Spleen (tissue), 11 donors: Measurements from ENCODE around the gene AHRR. TPM values are rescaled to one million over a fixed set of nuclear protein-coding genes. Genes with fewer than 3 reads are reported as not detected.

Experiments used
- DNase-seq: peaks from one replicate; pipeline ENCODE4 v3.0.0-alpha.2; 2020
- H3K27ac ChIP-seq, 8 donors: fragments of 200-600 bp; sonication (generic) in 7 of 8; 1 replicate in 4 of 8; 2 replicates in 4 of 8; pipeline versions ENCODE4 v1.5.0 to v1.8.0; 2016 to 2021; ENCODE audit warnings: inconsistent platforms in 4 of 8, mild to moderate bottlenecking in 4 of 8, moderate library complexity in 1 of 8
- H3K27me3 ChIP-seq, 7 donors: fragments of 200-600 bp; sonication (generic) in 6 of 7; replicated peaks in 1 of 7; 1 replicate in 4 of 7; 2 replicates in 3 of 7; pipeline versions ENCODE4 v1.5.0 to v1.8.0; 2016 to 2021; ENCODE audit warnings: inconsistent platforms in 3 of 7, mild to moderate bottlenecking in 1 of 7
- H3K36me3 ChIP-seq, 6 donors: fragments of 200-600 bp; sonication (generic) in 5 of 6; 1 replicate in 4 of 6; 2 replicates in 2 of 6; pipeline versions ENCODE4 v1.5.0 to v1.8.0; 2016 to 2021; ENCODE audit warnings: inconsistent platforms in 2 of 6
- H3K4me1 ChIP-seq, 6 donors: fragments of 200-600 bp; sonication (generic) in 5 of 6; 1 replicate in 3 of 6; 2 replicates in 3 of 6; pipeline versions ENCODE4 v1.5.0 to v1.8.0; 2016 to 2021; ENCODE audit warnings: inconsistent platforms in 3 of 6
- H3K4me3 ChIP-seq, 8 donors: fragments of 200-600 bp; sonication (generic) in 7 of 8; 1 replicate in 4 of 8; 2 replicates in 4 of 8; pipeline versions ENCODE4 v1.5.0 to v1.8.0; 2016 to 2021; ENCODE audit warnings: inconsistent platforms in 4 of 8, mild to moderate bottlenecking in 4 of 8, moderate library complexity in 2 of 8
- H3K9me3 ChIP-seq, 8 donors: fragments of 200-600 bp; sonication (generic) in 7 of 8; 1 replicate in 4 of 8; 2 replicates in 4 of 8; pipeline versions ENCODE4 v1.5.0 to v1.8.0; 2016 to 2021; ENCODE audit warnings: inconsistent platforms in 4 of 8
- CTCF ChIP-seq, 11 experiments: fragments of 200-600 bp in 7 of 11; fragments of 450-650 bp in 4 of 11; sonication (generic) in 4 of 11; IDR thresholded peaks in 8 of 11; conservative IDR thresholded peaks in 3 of 11; 1 replicate in 7 of 11; 2 replicates in 4 of 11; pipeline versions ENCODE4 v1.4.0 to v1.8.0; 2016 to 2021; ENCODE audit warnings: antibody characterized with exemption in 11 of 11, inconsistent platforms in 4 of 11, mild to moderate bottlenecking in 1 of 11
- POLR2A ChIP-seq, 3 donors: fragments of 450-650 bp; IDR thresholded peaks; one replicate each; pipeline ENCODE4 v1.5.1; 2017; ENCODE audit warnings: antibody characterized with exemption in 3 of 3, mild to moderate bottlenecking in 1 of 3
- POLR2AphosphoS5 ChIP-seq, 3 donors: sonication (generic); formaldehyde crosslinking; IDR thresholded peaks; one replicate each; pipeline ENCODE4 v1.5.1; 2017; ENCODE audit warnings: antibody characterized with exemption in 3 of 3
- WGBS, 5 donors: extraction: QIAGEN DNeasy Blood & Tissue Kit in 3 of 5; methylation state at CpG; one replicate each; pipeline versions ENCODE4 v1.1.5 to v1.1.7; 2013 to 2018; 5-methylcytosine and 5-hydroxymethylcytosine counted together
- intact Hi-C: fragments of 100-400 bp; cut with DNase I; formaldehyde crosslinking; loops from one replicate; pipeline ENCODE4 v1.15.0; 2023; ENCODE audit warnings: low total_unique reads
- polyA plus RNA-seq, 3 donors: library from polyadenylated mRNA; stranded (reverse); fragments of 200-250 nt; gene quantifications; one replicate each; pipeline ENCODE4 v1.2.1, GENCODE V29; 2013
- total RNA-seq, 7 donors: library from RNA; depleted of rRNA in 3 of 7; stranded (reverse); fragments of >200 nt in 3 of 7; fragmentation: NEBNext Ultra II Directional in 4 of 7; extraction: Animal tissue kit (Norgen Biotek cat#: 25700) in 4 of 7; gene quantifications; one replicate each; pipeline versions ENCODE4 v1.1.0 to v1.2.1, GENCODE V29; 2016 to 2021
- donor health status: healthy with polysubstance abuse.
- donor health status: DM: no; HTN: no; CAD: no; lungs with moderate emphysema.
- donor health status: DM: no; HTN: no; CAD: no.
- donor health status: Bipolar disorder and iron deficiency.
- donor health status: healthy.
- donor health status: DM: no; HTN: no; CAD: no.
- donor health status: DM: yes; HTN: yes; CAD: no.

AHRR gene
- total and polyA plus RNA-seq, 10 donors = 0.96 to 28.5 (median 13.2) TPM

- Histone ChIP-seq H3K27me3 (peaks cover 0 to 16% (median 0%) of the 10 kb centered on the region in 7 donors), H3K9me3 (no peaks in the 10 kb centered on the region), H3K4me1 (no peaks in the 10 kb centered on the region), H3K4me3 (no peak overlapping the region), H3K27ac (no peak overlapping the region), H3K36me3 (peaks cover 0 to 33% (median 0%) of the 10 kb centered on the region in 6 donors)
- DNase-seq = peak; percentile 67
- 66 to 83% (median 74%) methylated on average over 12 to 18 of the region's 18 CpGs for WGBS, 5 donors
- intact Hi-C loops = no loop called here
- TF ChIP-seq POLR2AphosphoS5 (IDR thresholded peaks at IDR 0.05) (no peak), POLR2A (IDR thresholded peaks at IDR 0.05) (no peak), CTCF (IDR thresholded peaks at IDR 0.05 in 8 of 11, conservative IDR thresholded peaks at IDR 0.05 in 3 of 11) (no peak)
These were observed 110.8 kb downstream of the AHRR start for GRCh38 chr5:432201-432927.

- intact Hi-C loops = no loop called here
- Histone ChIP-seq H3K4me1 (no peaks in the 10 kb centered on the region), H3K4me3 (no peak overlapping the region), H3K9me3 (no peaks in the 10 kb centered on the region), H3K36me3 (peaks cover 0 to 25% (median 0%) of the 10 kb centered on the region in 6 donors), H3K27ac (no peak overlapping the region), H3K27me3 (peaks cover 0 to 19% (median 0%) of the 10 kb centered on the region in 7 donors)
- DNase-seq = no peak
- no peak for TF ChIP-seq POLR2A (IDR thresholded peaks at IDR 0.05)
- no peak for TF ChIP-seq POLR2AphosphoS5 (IDR thresholded peaks at IDR 0.05)
- no peak for TF ChIP-seq CTCF (IDR thresholded peaks at IDR 0.05 in 8 of 11, conservative IDR thresholded peaks at IDR 0.05 in 3 of 11)
- WGBS, 5 donors = 83 to 88% (median 86%) methylated on average over 23 of the region's 23 CpGs
These were observed 111.6 kb downstream of the AHRR start for GRCh38 chr5:432928-433791.

DNA sequence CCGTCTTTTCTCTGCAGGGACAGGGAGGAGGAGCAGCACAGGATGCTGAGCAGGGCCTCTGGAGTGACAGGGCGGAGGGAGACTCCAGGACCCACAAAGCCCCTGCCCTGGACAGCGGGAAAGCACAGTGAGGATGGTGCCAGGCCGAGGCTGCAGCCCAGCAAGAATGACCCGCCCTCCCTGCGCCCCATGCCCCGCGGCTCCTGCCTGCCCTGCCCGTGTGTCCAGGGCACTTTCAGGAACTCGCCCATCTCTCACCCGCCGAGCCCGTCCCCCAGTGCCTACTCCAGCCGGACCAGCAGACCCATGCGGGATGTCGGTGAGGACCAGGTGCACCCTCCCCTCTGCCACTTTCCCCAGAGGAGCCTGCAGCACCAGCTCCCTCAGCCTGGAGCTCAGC lies 112.3 kb downstream of the AHRR start:
- Histone ChIP-seq H3K9me3 (no peaks in the 10 kb centered on the region), H3K4me1 (no peaks in the 10 kb centered on the region), H3K36me3 (peaks cover 0 to 21% (median 0%) of the 10 kb centered on the region in 6 donors), H3K27me3 (peaks cover 0 to 19% (median 0%) of the 10 kb centered on the region in 7 donors), H3K4me3 (no peak overlapping the region), H3K27ac (no peak overlapping the region)
- intact Hi-C loops = no loop called here
- DNase-seq = peak; percentile 65
- 80 to 90% (median 88%) methylated on average over 14 to 16 of the region's 16 CpGs for WGBS, 5 donors
- TF ChIP-seq POLR2A (IDR thresholded peaks at IDR 0.05) = no peak
- TF ChIP-seq CTCF (IDR thresholded peaks at IDR 0.05 in 8 of 11, conservative IDR thresholded peaks at IDR 0.05 in 3 of 11) = no peak
- TF ChIP-seq POLR2AphosphoS5 (IDR thresholded peaks at IDR 0.05) = no peak
